ENCODE data around the gene MLLT6. TPM values are rescaled to one million over a fixed set of nuclear protein-coding genes. Genes with fewer than 3 reads are reported as not detected.

Gene MLLT6
- total and polyA plus RNA-seq, 2 of the 13 experiments (the other 11 are each of a cell fraction or from before 2014, with no cell fraction given): 50.7 to 69.5 TPM

DNA sequence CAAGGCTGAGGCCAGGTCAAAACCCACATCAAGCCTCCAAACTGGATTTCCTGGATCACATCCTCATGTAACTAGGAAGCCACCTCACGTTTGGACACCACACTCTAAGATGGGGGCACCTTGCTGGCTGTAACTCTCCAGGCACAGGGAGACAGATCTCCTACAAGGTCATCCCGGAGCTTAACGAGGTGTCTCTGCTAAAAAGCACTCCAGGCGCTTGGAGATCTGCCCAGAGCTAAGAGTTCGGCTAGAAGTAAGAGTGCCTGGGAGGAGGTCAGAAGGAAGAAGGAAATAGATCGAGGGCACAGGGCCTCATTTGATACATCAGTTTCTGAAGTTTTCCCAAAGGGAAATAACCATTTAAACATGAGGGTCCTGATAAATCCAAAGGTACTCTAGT, 63.3 kb downstream of the MLLT6 start:
- Histone ChIP-seq H3K36me3 (replicated peaks in 1 of 2; ENCODE audit: control insufficient read depth in 1 of 2, insufficient read depth in 2 of 2, low read length in 2 of 2) (peaks cover 60 to 94% of the 10 kb centered on the region in 2 experiments), H3K4me1 (ENCODE audit: insufficient read depth, low read length) (no peaks in the 10 kb centered on the region)
- CTCF ChIA-PET (ENCODE audit: low intra/inter-chr PET ratio, low total read pairs): no interaction called here

DNA sequence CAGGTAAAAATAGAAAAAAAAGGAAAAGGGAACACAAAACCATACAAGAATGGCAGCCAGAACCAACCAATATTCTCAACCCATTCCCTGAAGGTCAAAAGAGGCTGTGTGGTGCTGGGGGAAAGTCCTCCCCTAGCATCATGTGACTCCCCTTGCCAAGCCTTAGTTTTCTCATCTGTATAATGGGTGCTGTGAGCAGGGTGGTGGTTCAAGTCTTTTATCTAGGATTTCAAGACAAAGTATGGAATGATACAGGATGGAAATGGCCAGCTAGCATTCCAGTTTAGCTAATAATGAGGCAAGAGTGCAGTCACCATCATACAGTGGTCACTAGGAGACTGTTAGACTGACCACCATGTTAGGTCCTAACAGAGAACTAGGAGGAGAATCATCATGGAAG, 68.2 kb downstream of the MLLT6 start:
- intact Hi-C loops (cut with micrococcal nuclease; ENCODE audit: unreplicated experiment): no loop called here
- Histone ChIP-seq H3K27me3 (ENCODE audit: control insufficient read depth in 1 of 2, insufficient read depth in 2 of 2, low read length in 2 of 2) (no peaks in the 10 kb centered on the region), H3K4me2 (ENCODE audit: low read depth, low read length) (no peak overlapping the region), H3K4me3 (replicated peaks in 1 of 3; ENCODE audit: insufficient read depth in 1 of 3, low read depth in 2 of 3, low read length in 3 of 3) (no peak overlapping the region), H3K79me2 (ENCODE audit: insufficient read depth, low read length) (no peaks in the 10 kb centered on the region), H3K9me3 (ENCODE audit: low read length) (no peaks in the 10 kb centered on the region), H3K36me3 (replicated peaks in 1 of 2; ENCODE audit: control insufficient read depth in 1 of 2, insufficient read depth in 2 of 2, low read length in 2 of 2) (peaks cover 64 to 86% of the 10 kb centered on the region in 2 experiments), H4K20me1 (ENCODE audit: insufficient read depth, low read length) (no peaks in the 10 kb centered on the region), H2AFZ (ENCODE audit: low read length) (no peak overlapping the region), H3K27ac (ENCODE audit: extremely low read length, insufficient read depth, low read length) (no peak overlapping the region), H3K4me1 (ENCODE audit: insufficient read depth, low read length) (no peaks in the 10 kb centered on the region), H3K9ac (ENCODE audit: insufficient read depth, low read depth, low read length) (no peak overlapping the region)
- in situ Hi-C loops (cut with HindIII; ENCODE audit: extremely low pct_ligation_motif_present, low pct_unique_long_range_greater_than_20kb): loop anchor here (25.0 kb wide), 1 partner anchor 389 kb away; the partner anchor contains the start of genes ARL5C and PLXDC1
- DNase-seq (ENCODE audit: low spot score) (no peak), ATAC-seq (no peak), FAIRE-seq (no peak)
- TF ChIP-seq RFXANK (CRISPR knock-in tag; IDR thresholded peaks at IDR 0.05): no peak
- TF ChIP-seq ZNF629 (CRISPR knock-in tag; conservative IDR thresholded peaks at IDR 0.05): peak; percentile 94
- BruUV-seq (replicated peaks): no TSS peak
- POLR2A ChIA-PET: no interaction called here
- CTCF ChIA-PET (ENCODE audit: low intra/inter-chr PET ratio, low total read pairs): no interaction called here

More for the DNA sequence above, 63.3 kb downstream of the MLLT6 start:
- no peak overlapping the region for H3K9ac ChIP-seq (ENCODE audit: insufficient read depth, low read depth, low read length)
- ATAC-seq (no peak), FAIRE-seq (no peak), DNase-seq (ENCODE audit: low spot score) (no peak)
- no peak overlapping the region for H3K27ac ChIP-seq (ENCODE audit: extremely low read length, insufficient read depth, low read length)
- TF ChIP-seq ZNF335 (CRISPR knock-in tag; IDR thresholded peaks at IDR 0.05) (no peak), ZNF224 (CRISPR knock-in tag; IDR thresholded peaks at IDR 0.05) (no peak), ZNF75D (CRISPR knock-in tag; IDR thresholded peaks at IDR 0.05; ENCODE audit: borderline replicate concordance) (no peak)
- TF ChIP-seq, protein P1, sequence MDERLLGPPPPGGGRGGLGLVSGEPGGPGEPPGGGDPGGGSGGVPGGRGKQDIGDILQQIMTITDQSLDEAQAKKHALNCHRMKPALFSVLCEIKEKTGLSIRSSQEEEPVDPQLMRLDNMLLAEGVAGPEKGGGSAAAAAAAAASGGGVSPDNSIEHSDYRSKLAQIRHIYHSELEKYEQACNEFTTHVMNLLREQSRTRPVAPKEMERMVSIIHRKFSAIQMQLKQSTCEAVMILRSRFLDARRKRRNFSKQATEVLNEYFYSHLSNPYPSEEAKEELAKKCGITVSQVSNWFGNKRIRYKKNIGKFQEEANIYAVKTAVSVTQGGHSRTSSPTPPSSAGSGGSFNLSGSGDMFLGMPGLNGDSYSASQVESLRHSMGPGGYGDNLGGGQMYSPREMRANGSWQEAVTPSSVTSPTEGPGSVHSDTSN (CRISPR knock-in tag; IDR thresholded peaks at IDR 0.05): no peak
- no peak overlapping the region for H3K4me3 ChIP-seq (replicated peaks in 1 of 3; ENCODE audit: insufficient read depth in 1 of 3, low read depth in 2 of 3, low read length in 3 of 3)
- H3K9me3 ChIP-seq (ENCODE audit: low read length): no peaks in the 10 kb centered on the region
- POLR2A ChIA-PET: interaction anchor here (1.2 kb wide), 1 partner anchor 16 kb away, joined by 3 read pairs; the partner anchor contains the start of gene PSMB3
- intact Hi-C loops (cut with micrococcal nuclease; ENCODE audit: unreplicated experiment): no loop called here
- no peaks in the 10 kb centered on the region for H3K27me3 ChIP-seq (ENCODE audit: control insufficient read depth in 1 of 2, insufficient read depth in 2 of 2, low read length in 2 of 2)
- no peak overlapping the region for H3K4me2 ChIP-seq (ENCODE audit: low read depth, low read length)
- no peaks in the 10 kb centered on the region for H4K20me1 ChIP-seq (ENCODE audit: insufficient read depth, low read length)
- WGBS (ENCODE audit: low lambda C conversion rate): 96% methylated on average over 6 of the region's 6 CpGs
- H2AFZ ChIP-seq (ENCODE audit: low read length): no peak overlapping the region
- no peaks in the 10 kb centered on the region for H3K79me2 ChIP-seq (ENCODE audit: insufficient read depth, low read length)
- no TSS peak for BruUV-seq (replicated peaks)
- in situ Hi-C loops (cut with HindIII; ENCODE audit: extremely low pct_ligation_motif_present, low pct_unique_long_range_greater_than_20kb): loop anchor here (25.0 kb wide), 1 partner anchor 394 kb away; the partner anchor contains the start of genes ARL5C and PLXDC1

Measured in HepG2 (cell line).